KBM-7 (cell line): ENCODE data around the gene SCG3.

ENCODE experiments used
- DNase-seq: peaks from one replicate; pipeline ENCODE4 v3.0.0-alpha.2; 2015
- in situ Hi-C: fragments of 300-500 bp; cut with MboI; formaldehyde crosslinking; loops from 2 replicates; pipeline ENCODE4 v1.14.3; 2020; ENCODE audit warnings: low sequenced_read_pairs, low pct_unique_long_range_greater_than_20kb, mixed read lengths

SCG3 gene

DNA sequence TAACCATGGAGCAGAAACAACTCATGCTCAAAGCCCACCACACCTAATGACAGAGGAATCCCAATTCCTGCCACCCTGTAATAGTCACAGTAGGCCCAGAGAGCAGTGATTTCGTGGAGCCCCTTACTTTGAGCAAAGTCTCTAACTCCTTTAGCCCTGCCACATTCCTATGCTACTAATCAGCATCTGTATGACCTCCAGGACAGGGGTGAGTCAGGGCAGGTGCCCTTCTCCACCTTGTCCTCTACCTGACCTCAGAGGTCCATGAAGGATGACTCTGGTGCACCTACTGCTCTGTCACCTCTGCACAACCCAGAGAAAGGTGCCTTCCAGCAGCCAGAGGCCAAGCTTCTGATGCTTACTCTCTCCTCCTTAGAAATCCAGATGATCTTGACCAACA, 6.1 kb upstream of the SCG3 start:
- in situ Hi-C loops, result no loop called here
- DNase-seq, result no peak

GRCh38 chr15:51677021-51677420, 4.3 kb upstream of the SCG3 start:
- DNase-seq, result no peak
- in situ Hi-C loops, result no loop called here

DNA sequence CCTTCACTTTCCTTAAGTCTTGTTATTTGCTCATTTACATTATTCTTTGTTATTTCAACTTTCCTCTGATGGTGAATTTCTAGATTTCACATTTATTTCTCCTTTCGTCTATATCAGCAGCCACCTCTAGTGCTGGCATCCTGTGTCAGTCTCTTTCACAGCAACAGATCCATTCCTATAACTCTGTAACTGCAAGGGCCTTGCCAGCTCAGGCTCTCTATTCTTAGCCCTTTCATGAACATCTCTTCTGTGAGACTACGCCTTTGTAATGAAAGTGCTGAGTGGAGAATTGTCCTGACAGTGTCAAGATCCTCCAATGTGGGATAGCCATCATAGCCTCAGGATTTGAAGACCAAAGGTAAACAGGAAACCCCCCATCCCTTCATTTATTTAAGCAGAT, 3.9 kb upstream of the SCG3 start:
- no peak for DNase-seq
- in situ Hi-C loops, result no loop called here

DNA sequence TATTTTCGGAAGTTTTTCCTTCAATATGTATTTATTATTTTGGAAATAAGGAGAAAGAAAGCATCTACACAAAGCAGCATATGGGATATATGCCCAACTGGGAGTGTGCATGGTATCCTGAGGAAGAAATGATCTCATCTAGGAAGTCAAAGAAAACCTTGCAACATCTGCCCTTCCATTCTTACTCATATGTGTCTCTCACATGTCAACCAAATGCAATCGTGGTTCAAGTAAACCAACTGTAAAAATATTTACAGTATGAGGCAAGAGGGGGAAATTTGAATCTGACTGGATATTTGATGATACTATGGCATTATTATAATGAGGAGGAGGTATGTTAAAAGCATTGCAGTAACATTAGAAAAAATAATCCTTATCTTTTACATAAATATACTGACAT, 3.2 kb upstream of the SCG3 start:
- DNase-seq, result no peak
- in situ Hi-C loops, result no loop called here

GRCh38 chr15:51680321-51680720, 982 bp upstream of the SCG3 start:
- DNase-seq, result no peak
- in situ Hi-C loops, result no loop called here

DNA sequence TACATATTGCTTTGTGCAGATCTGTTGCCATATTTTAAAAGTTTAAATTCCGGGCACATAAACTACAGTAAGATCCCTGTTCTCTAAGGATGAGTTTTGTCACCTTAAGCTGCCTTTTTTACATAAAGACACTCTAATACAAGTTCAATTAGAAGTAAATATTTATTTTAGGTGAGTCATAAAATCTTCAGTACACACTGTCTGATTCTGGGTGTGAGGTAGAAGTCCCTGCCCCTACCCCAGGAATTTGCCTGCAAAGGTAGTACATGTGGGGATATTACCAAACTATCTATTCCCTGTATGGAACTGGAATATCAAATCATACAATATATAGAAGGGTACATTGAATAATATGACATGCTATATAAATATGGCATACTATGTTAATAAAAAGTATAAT, 6.3 kb downstream of the SCG3 start:
- in situ Hi-C loops, result no loop called here
- DNase-seq, result no peak

- in situ Hi-C loops, result no loop called here
- DNase-seq, result no peak
Measured at GRCh38 chr15:51688863-51689262, 7.6 kb downstream of the SCG3 start.

DNA sequence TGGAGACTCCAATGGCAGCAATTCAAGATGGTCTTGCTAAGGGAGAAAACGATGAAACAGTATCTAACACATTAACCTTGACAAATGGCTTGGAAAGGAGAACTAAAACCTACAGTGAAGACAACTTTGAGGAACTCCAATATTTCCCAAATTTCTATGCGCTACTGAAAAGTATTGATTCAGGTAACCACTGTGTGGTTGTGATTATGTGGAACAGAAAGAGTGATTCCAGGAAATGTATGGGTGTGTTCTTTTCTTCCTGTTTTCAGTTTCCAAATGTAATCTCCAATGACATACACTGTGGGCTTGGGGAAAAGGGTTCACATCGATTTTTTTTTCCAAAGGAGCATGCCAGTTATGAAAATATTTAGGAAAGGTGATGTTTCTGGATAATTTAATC, 10.9 kb downstream of the SCG3 start:
- in situ Hi-C loops, result no loop called here
- peak; percentile 45 for DNase-seq

GRCh38 chr15:51696566-51696965, 15.3 kb downstream of the SCG3 start:
- DNase-seq, result no peak

GRCh38 chr15:51697163-51697562, 15.9 kb downstream of the SCG3 start:
- DNase-seq, result no peak

More at GRCh38 chr15:51696566-51696965, 15.3 kb downstream of the SCG3 start:
- in situ Hi-C loops, result no loop called here

DNA sequence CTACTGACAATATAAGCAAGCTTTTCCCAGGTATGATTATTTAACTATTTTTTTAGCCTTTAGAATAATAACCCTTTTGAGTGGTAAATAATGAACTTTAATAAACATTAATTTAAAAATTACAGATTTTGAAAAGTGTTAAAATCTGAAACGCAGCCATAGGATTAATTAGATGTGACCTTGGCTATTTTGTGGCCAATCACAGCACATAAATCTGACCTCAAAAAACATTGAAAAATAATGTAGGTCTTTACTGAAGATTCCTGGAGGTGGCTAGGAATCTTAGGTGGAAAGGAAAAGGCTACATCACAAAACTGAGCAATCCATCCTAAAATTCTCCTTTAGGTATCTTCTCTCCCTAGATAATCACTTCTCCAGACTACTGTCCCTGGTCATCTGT, 18.1 kb downstream of the SCG3 start:
- in situ Hi-C loops, result no loop called here
- no peak for DNase-seq

More at GRCh38 chr15:51697163-51697562, 15.9 kb downstream of the SCG3 start:
- in situ Hi-C loops, result no loop called here

- no peak for DNase-seq
- in situ Hi-C loops, result no loop called here
Measured at GRCh38 chr15:51702710-51703109, 21.4 kb downstream of the SCG3 start.

DNA sequence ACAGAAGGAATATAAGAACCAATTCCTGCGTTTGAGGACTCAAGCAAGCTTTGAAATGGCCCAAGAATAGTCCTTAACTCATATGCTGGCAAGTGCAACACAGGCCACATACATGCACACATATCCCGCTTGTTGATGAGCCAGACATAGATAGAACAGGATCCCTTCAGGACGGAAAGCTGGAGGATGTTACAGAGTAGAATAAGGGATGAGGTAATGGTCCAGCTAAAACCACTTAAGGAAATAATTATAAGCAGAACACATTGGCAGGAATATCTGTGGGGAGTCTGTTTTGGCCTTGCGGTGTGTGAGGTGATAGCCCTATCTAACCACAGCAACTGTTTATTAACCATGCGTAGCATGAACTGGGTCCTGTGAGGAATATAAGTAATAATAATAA, 25.0 kb downstream of the SCG3 start:
- DNase-seq, result no peak
- in situ Hi-C loops, result no loop called here

DNA sequence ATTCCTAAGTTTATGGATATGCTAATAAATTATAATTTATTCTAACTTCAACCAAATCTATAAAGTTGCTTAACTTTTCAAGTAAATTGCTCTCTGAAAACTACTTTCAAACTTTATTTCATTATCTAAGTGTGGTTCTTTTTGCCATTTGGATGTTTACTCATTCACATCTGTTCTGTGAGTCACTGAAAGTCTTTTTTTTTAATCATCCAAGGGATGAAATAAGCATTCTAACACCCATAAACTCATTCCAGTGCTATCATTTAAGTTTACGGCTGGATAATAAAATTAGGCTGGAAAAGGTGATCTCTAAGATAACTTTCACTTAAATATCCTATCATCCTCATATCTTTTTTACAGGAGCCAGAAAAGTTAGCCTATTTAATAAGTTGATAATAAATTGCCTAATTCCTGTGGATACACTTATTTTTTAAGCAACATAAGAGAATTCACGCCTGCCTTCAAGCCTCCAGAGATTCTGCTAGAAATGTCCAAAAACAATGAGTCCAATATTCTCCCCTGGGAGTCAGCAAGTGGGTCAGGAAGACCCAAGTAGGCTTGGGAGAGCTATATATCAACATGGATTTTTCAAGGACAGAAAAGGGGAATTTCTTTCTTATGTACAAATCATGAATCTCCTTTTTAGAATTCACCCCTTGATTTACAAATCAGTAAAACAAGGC, 25.8 kb downstream of the SCG3 start:
- DNase-seq, result no peak
- in situ Hi-C loops, result no loop called here

DNA sequence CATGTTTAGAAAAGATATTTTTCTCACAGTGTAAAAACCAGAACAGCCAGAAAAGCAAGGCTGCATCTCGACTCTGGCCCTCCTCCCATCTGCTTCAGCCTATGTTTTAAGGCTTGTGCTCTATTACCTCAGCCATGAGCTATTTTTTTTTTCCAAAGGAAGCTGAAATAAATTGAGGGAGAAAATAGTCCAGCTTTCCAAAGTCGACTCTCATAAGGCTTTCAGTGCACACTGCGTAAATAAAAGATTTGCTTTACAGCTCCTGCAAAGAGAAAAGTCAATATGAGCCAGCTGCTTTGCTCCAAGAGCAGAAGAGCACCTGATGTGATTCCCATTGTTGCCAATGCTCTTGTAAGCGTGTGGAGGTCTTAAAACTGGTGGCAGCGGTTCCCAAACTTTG, 26.7 kb downstream of the SCG3 start:
- in situ Hi-C loops, result no loop called here
- DNase-seq, result no peak

DNA sequence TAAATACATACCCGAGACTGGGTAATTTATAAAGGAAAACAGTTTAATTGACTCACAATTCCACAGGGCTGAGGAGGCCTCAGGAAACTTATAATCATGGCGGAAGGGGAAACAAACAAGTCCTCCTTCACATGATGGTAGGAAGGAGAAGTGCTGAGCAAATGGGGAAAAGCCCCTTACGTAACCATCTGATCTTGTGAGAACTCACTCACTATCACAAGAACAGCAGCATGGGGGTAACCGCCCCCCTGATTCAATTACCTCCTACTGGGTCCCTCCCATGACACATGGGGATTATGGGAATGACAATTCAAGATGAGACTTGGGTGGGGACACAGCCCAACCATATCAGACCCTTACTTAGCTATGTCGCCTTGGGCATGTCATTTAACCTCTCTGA, 27.7 kb downstream of the SCG3 start:
- in situ Hi-C loops, result no loop called here
- no peak for DNase-seq

- in situ Hi-C loops, result no loop called here
- DNase-seq, result no peak
Measured at GRCh38 chr15:51714162-51714561, 32.9 kb downstream of the SCG3 start.

GRCh38 chr15:51714911-51715310, 33.6 kb downstream of the SCG3 start:
- DNase-seq, result no peak
- in situ Hi-C loops, result no loop called here

GRCh38 chr15:51718219-51718618, 36.9 kb downstream of the SCG3 start:
- in situ Hi-C loops, result no loop called here
- no peak for DNase-seq

- in situ Hi-C loops, result no loop called here
- DNase-seq, result no peak
Measured at GRCh38 chr15:51718746-51719145, 37.4 kb downstream of the SCG3 start.

DNA sequence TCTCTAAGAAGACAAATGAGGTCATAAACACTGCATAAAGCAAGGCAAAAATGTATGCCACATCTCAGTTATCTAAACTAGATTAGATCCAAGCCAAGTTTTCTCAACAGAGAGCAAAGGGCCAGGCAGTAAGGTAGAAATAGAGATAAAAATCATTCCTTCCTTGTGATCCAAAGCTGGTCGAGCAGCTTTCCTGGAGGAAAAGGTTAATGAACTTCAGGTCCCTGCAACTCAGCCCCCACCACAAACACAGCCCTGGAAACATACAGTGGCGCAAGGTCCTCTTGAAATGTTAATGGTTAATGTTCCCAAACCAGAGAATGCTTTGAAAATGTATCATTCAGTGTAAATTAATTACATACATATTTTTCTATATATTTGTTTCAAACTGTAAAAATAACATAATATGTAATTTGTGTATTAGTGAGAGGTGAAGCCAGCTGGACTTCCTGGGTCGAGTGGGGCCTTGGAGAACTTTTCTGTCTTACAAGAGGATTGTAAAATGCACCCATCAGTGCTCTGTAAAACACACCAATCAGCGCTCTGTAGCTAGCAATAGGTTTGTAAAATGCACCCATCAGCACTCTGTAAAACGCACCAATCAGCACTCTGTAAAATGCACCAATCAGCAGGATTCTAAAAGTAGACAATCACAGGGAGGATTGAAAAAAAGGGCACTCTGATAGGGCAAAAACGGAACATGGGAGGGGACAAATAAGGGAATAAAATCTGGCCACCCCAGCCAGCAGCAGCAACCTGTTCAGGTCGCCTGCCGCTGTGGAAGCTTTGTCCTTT, 39.1 kb downstream of the SCG3 start:
- no peak for DNase-seq
- in situ Hi-C loops, result no loop called here
